Measurements from ENCODE around the gene KDM8. TPM values are rescaled to one million over a fixed set of nuclear protein-coding genes. Genes with fewer than 3 reads are reported as not detected.

The KDM8 gene
- polyA plus RNA-seq, 4 donors = 8.7 to 117 (median 42.7) TPM

DNA sequence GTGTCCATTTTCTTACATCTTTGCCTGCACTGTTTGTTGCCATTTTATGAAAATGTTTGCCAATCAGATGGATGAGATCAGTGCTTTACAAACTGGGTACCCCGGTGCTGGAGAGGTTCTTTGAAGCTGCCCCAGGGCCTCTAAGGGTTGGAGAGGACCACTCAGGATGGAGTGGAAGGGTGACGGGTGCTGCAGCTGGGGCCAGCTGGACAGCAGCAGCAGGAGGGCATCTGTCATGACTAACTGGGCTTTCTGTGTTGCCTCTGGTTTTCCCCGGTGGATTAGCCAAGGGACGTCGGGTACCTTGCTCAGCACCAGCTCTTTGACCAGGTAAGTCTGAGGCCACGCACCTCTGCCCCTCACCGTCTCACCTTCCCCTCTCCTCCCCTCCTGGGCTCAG is 12.3 kb downstream of the KDM8 start:
- WGBS, 3 donors = 86 to 92% (median 91%) methylated on average over 7 of the region's 7 CpGs
- Histone ChIP-seq H3K4me1 (ENCODE audit: control insufficient read depth in 3 of 3, insufficient read depth in 2 of 3, low read depth in 1 of 3, low read length in 2 of 3) (peaks cover 0 to 20% (median 0%) of the 10 kb centered on the region in 3 donors), H3K27ac (ENCODE audit: low read depth in 1 of 3, low read length in 2 of 3) (peak overlapping the region in 1 of 3 donors; percentile 91), H3K4me3 (ENCODE audit: low read depth in 1 of 3, low read length in 3 of 3) (peak overlapping the region in 2 of 3 donors; percentile 9 to 46), H3K27me3 (ENCODE audit: control insufficient read depth in 3 of 3, insufficient read depth in 3 of 3, low read length in 3 of 3) (no peaks in the 10 kb centered on the region), H3K9me3 (ENCODE audit: control insufficient read depth in 2 of 2, insufficient read depth in 1 of 2, low read depth in 1 of 2, low read length in 1 of 2) (no peaks in the 10 kb centered on the region), H3K36me3 (ENCODE audit: control insufficient read depth in 3 of 3, insufficient read depth in 2 of 3, low read depth in 1 of 3, low read length in 3 of 3) (peaks cover 0 to 63% (median 2%) of the 10 kb centered on the region in 3 donors)
- DNase-seq (no peak), FAIRE-seq (no peak)

DNA sequence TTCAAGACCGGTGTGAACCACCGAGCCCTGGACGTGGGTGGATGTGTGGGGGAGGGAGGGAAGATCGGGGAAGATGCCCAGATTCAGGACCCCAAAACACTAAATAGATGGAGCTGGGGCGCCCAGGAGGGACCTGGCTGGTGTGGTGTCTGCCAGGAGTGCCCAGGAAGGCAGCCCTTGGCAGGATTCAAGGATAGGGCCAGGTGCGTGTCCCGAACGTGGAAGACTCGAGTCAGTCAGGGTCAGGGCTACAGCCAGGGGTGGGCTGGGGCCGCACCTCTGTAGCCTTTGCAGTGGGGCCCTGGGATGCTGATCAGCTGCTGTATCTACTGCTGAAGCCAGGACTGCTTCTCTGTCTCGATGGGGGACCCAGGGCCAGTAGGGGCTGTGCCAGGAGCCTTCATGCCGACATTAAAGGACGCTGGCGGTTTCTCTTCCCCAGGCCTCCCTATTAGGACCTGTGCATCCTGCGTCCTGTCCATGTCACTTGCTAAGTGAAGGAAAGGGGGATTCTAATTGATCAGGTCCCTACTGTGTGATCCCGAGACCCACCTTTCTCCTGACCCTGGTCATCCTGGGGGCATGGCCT is 13.1 kb downstream of the KDM8 start:
- DNase-seq = no peak
- Histone ChIP-seq H3K36me3 (ENCODE audit: control insufficient read depth in 3 of 3, insufficient read depth in 2 of 3, low read depth in 1 of 3, low read length in 3 of 3) (peaks cover 0 to 63% (median 2%) of the 10 kb centered on the region in 3 donors), H3K4me3 (ENCODE audit: low read depth in 1 of 3, low read length in 3 of 3) (peak overlapping the region in 1 of 3 donors; percentile 46), H3K4me1 (ENCODE audit: control insufficient read depth in 3 of 3, insufficient read depth in 2 of 3, low read depth in 1 of 3, low read length in 2 of 3) (peaks cover 0 to 20% (median 0%) of the 10 kb centered on the region in 3 donors), H3K27me3 (ENCODE audit: control insufficient read depth in 3 of 3, insufficient read depth in 3 of 3, low read length in 3 of 3) (no peaks in the 10 kb centered on the region), H3K27ac (ENCODE audit: low read depth in 1 of 3, low read length in 2 of 3) (no peak overlapping the region), H3K9me3 (ENCODE audit: control insufficient read depth in 2 of 2, insufficient read depth in 1 of 2, low read depth in 1 of 2, low read length in 1 of 2) (no peaks in the 10 kb centered on the region)
- 90 to 94% (median 90%) methylated on average over 16 of the region's 16 CpGs for WGBS, 3 donors
- no peak for FAIRE-seq

DNA sequence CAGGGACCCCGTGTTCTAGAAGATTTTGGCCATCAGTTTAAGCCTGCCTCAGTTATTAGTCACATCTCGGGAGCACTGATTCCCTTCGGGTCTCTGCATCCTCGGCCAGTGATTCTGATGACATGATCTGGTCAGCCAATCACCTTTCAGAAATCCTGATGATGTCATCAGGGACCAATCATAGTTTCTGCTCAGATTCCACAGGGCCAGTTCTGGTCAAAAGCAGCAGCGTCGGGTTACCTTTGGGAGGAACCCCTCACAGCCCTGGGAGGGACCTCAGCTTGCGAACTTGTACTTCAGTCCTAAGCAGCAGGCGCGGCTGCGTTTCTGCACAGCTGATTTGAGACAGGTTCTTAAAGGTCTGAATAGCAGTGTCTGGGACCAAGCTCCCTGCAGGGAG is 13.9 kb downstream of the KDM8 start:
- H3K36me3 ChIP-seq (ENCODE audit: control insufficient read depth in 3 of 3, insufficient read depth in 2 of 3, low read depth in 1 of 3, low read length in 3 of 3) = peaks cover 0 to 69% (median 2%) of the 10 kb centered on the region in 3 donors
- no peak for FAIRE-seq

DNA sequence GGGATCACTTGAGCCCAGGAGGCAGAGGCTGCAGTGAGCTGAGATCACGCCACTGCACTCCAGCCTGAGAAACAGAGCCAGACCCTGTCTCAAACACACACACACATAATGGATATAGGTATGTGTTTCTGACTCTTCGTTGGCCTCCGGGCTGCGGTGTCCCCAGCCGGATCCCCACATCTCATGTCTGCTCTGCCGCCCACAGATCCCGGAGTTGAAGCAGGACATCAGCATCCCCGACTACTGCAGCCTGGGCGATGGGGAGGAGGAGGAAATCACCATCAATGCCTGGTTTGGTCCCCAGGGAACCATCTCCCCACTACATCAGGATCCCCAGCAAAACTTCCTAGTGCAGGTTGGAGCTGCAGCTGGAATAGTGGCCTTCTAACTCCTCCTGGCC is 15.4 kb downstream of the KDM8 start:
- no peak overlapping the region for H3K4me3 ChIP-seq (ENCODE audit: low read depth in 1 of 3, low read length in 3 of 3)
- no peaks in the 10 kb centered on the region for H3K27me3 ChIP-seq (ENCODE audit: control insufficient read depth in 3 of 3, insufficient read depth in 3 of 3, low read length in 3 of 3)
- peaks cover 0 to 15% (median 0%) of the 10 kb centered on the region in 3 donors for H3K4me1 ChIP-seq (ENCODE audit: control insufficient read depth in 3 of 3, insufficient read depth in 2 of 3, low read depth in 1 of 3, low read length in 2 of 3)
- H3K27ac ChIP-seq (ENCODE audit: low read depth in 1 of 3, low read length in 2 of 3) = no peak overlapping the region
- WGBS, 3 donors = 93 to 97% (median 96%) methylated on average over 9 of the region's 9 CpGs
- no peak for FAIRE-seq
- no peak for DNase-seq
- H3K9me3 ChIP-seq (ENCODE audit: control insufficient read depth in 2 of 2, insufficient read depth in 1 of 2, low read depth in 1 of 2, low read length in 1 of 2) = no peaks in the 10 kb centered on the region
- peaks cover 0 to 78% (median 2%) of the 10 kb centered on the region in 3 donors for H3K36me3 ChIP-seq (ENCODE audit: control insufficient read depth in 3 of 3, insufficient read depth in 2 of 3, low read depth in 1 of 3, low read length in 3 of 3)

More for the DNA sequence above, 13.9 kb downstream of the KDM8 start:
- 76 to 77% (median 77%) methylated on average over 10 of the region's 10 CpGs for WGBS, 3 donors
- Histone ChIP-seq H3K9me3 (ENCODE audit: control insufficient read depth in 2 of 2, insufficient read depth in 1 of 2, low read depth in 1 of 2, low read length in 1 of 2) (no peaks in the 10 kb centered on the region), H3K27me3 (ENCODE audit: control insufficient read depth in 3 of 3, insufficient read depth in 3 of 3, low read length in 3 of 3) (no peaks in the 10 kb centered on the region), H3K27ac (ENCODE audit: low read depth in 1 of 3, low read length in 2 of 3) (no peak overlapping the region), H3K4me3 (ENCODE audit: low read depth in 1 of 3, low read length in 3 of 3) (no peak overlapping the region), H3K4me1 (ENCODE audit: control insufficient read depth in 3 of 3, insufficient read depth in 2 of 3, low read depth in 1 of 3, low read length in 2 of 3) (peaks cover 0 to 20% (median 0%) of the 10 kb centered on the region in 3 donors)
- DNase-seq = no peak

DNA sequence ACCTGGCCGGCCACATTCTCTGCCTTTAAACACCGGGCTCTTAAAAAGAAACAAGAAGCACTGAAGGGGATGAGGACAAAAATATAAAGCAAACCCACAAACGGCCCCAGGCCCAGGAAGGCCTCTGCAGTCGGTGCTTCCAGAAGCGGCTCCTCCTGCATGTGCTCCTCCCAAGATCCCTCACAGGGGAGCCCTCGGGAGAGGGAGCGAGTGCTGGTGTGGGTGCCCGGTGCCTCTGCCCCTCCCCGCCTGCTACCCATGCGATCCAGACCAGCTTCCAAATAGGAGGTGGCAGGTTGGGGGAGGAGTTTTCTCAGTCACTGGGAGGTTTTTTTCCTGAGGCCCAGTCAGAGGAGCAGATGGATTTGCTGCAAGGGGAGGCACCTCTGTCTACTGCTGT is 15.8 kb downstream of the KDM8 start:
- no peaks in the 10 kb centered on the region for H3K27me3 ChIP-seq (ENCODE audit: control insufficient read depth in 3 of 3, insufficient read depth in 3 of 3, low read length in 3 of 3)
- H3K4me3 ChIP-seq (ENCODE audit: low read depth in 1 of 3, low read length in 3 of 3) = no peak overlapping the region
- WGBS, 3 donors = 89 to 96% (median 90%) methylated on average over 10 of the region's 10 CpGs
- H3K4me1 ChIP-seq (ENCODE audit: control insufficient read depth in 3 of 3, insufficient read depth in 2 of 3, low read depth in 1 of 3, low read length in 2 of 3) = peaks cover 0 to 11% (median 0%) of the 10 kb centered on the region in 3 donors
- no peak for FAIRE-seq
- no peak overlapping the region for H3K27ac ChIP-seq (ENCODE audit: low read depth in 1 of 3, low read length in 2 of 3)
- H3K36me3 ChIP-seq (ENCODE audit: control insufficient read depth in 3 of 3, insufficient read depth in 2 of 3, low read depth in 1 of 3, low read length in 3 of 3) = peaks cover 0 to 80% (median 2%) of the 10 kb centered on the region in 3 donors
- DNase-seq = no peak
- H3K9me3 ChIP-seq (ENCODE audit: control insufficient read depth in 2 of 2, insufficient read depth in 1 of 2, low read depth in 1 of 2, low read length in 1 of 2) = no peaks in the 10 kb centered on the region

DNA sequence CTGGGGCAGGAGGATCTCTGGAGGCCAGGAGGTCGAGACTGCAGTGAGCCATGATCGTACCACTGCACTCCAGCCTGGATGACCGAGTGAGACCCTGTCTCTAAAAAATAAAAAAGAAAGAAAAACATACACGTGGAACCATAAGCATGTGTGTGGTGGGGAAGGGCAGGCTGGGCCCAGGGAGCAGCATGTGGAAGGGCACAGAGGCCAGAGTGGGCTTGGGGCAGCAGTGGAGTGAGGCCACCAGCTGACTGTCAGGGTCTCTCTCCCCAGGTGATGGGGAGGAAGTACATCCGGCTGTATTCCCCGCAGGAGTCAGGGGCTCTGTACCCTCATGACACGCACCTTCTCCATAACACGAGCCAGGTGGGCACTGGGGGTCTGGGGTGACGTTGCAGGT is 16.8 kb downstream of the KDM8 start:
- no peak overlapping the region for H3K27ac ChIP-seq (ENCODE audit: low read depth in 1 of 3, low read length in 2 of 3)
- WGBS, 3 donors = 90 to 95% (median 93%) methylated on average over 9 of the region's 9 CpGs
- no peaks in the 10 kb centered on the region for H3K27me3 ChIP-seq (ENCODE audit: control insufficient read depth in 3 of 3, insufficient read depth in 3 of 3, low read length in 3 of 3)
- DNase-seq (no peak), FAIRE-seq (no peak)
- H3K4me3 ChIP-seq (ENCODE audit: low read depth in 1 of 3, low read length in 3 of 3) = no peak overlapping the region
- peaks cover 0 to 5% (median 0%) of the 10 kb centered on the region in 3 donors for H3K4me1 ChIP-seq (ENCODE audit: control insufficient read depth in 3 of 3, insufficient read depth in 2 of 3, low read depth in 1 of 3, low read length in 2 of 3)
- H3K36me3 ChIP-seq (ENCODE audit: control insufficient read depth in 3 of 3, insufficient read depth in 2 of 3, low read depth in 1 of 3, low read length in 3 of 3) = peaks cover 0 to 90% (median 2%) of the 10 kb centered on the region in 3 donors
- no peaks in the 10 kb centered on the region for H3K9me3 ChIP-seq (ENCODE audit: control insufficient read depth in 2 of 2, insufficient read depth in 1 of 2, low read depth in 1 of 2, low read length in 1 of 2)

DNA sequence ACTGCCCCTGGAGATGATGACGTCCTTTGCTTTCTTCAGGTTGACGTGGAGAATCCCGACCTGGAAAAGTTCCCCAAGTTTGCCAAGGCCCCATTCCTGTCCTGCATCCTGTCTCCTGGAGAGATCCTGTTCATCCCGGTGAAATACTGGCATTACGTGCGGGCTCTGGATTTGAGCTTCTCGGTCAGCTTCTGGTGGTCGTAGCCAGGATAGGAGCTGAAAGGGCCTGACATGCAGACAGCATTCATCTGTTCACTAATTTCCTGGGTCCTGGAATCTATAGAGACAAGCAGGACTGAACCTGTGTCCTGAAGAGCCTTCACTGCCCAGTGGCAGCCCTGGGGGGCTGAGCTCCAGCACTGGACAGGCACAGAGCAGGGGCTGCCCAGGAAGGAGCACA is 17.2 kb downstream of the KDM8 start:
- Histone ChIP-seq H3K4me3 (ENCODE audit: low read depth in 1 of 3, low read length in 3 of 3) (no peak overlapping the region), H3K36me3 (ENCODE audit: control insufficient read depth in 3 of 3, insufficient read depth in 2 of 3, low read depth in 1 of 3, low read length in 3 of 3) (peaks cover 0 to 93% (median 2%) of the 10 kb centered on the region in 3 donors), H3K4me1 (ENCODE audit: control insufficient read depth in 3 of 3, insufficient read depth in 2 of 3, low read depth in 1 of 3, low read length in 2 of 3) (peaks cover 0 to 9% (median 0%) of the 10 kb centered on the region in 3 donors), H3K27ac (ENCODE audit: low read depth in 1 of 3, low read length in 2 of 3) (no peak overlapping the region), H3K9me3 (ENCODE audit: control insufficient read depth in 2 of 2, insufficient read depth in 1 of 2, low read depth in 1 of 2, low read length in 1 of 2) (no peaks in the 10 kb centered on the region), H3K27me3 (ENCODE audit: control insufficient read depth in 3 of 3, insufficient read depth in 3 of 3, low read length in 3 of 3) (no peaks in the 10 kb centered on the region)
- DNase-seq (no peak), FAIRE-seq (no peak)
- WGBS, 3 donors = 95 to 98% (median 97%) methylated on average over 8 of the region's 8 CpGs

DNA sequence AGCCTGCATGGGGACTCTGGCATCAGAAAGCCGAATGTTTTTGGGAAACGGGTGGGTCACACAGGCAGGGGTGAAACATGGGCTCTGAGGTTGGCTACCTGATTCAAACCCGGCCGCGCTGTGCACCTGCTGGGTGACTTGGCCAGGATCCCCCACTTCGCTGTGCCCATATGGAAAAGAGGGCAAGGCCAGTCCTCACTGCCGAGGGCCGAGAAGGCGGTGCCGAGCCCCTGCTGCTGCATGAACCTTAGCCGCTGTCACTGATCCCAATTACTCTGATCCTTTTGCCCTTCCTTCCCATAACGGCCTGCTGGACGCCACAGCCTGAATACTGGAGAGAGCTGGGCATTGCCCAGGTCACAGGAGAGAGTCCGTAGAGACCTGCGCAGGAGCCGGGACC is 17.7 kb downstream of the KDM8 start:
- WGBS, 3 donors = 91 to 94% (median 93%) methylated on average over 16 of the region's 16 CpGs
- DNase-seq = no peak
- no peak for FAIRE-seq
- no peaks in the 10 kb centered on the region for H3K27me3 ChIP-seq (ENCODE audit: control insufficient read depth in 3 of 3, insufficient read depth in 3 of 3, low read length in 3 of 3)
- no peak overlapping the region for H3K4me3 ChIP-seq (ENCODE audit: low read depth in 1 of 3, low read length in 3 of 3)
- H3K4me1 ChIP-seq (ENCODE audit: control insufficient read depth in 3 of 3, insufficient read depth in 2 of 3, low read depth in 1 of 3, low read length in 2 of 3) = peaks cover 0 to 10% (median 0%) of the 10 kb centered on the region in 3 donors
- no peak overlapping the region for H3K27ac ChIP-seq (ENCODE audit: low read depth in 1 of 3, low read length in 2 of 3)
- peaks cover 0 to 91% (median 2%) of the 10 kb centered on the region in 3 donors for H3K36me3 ChIP-seq (ENCODE audit: control insufficient read depth in 3 of 3, insufficient read depth in 2 of 3, low read depth in 1 of 3, low read length in 3 of 3)
- H3K9me3 ChIP-seq (ENCODE audit: control insufficient read depth in 2 of 2, insufficient read depth in 1 of 2, low read depth in 1 of 2, low read length in 1 of 2) = no peaks in the 10 kb centered on the region

Data from small intestine (tissue), 7 donors.